Measurements from ENCODE around the gene WNT1.

WNT1 gene

DNA sequence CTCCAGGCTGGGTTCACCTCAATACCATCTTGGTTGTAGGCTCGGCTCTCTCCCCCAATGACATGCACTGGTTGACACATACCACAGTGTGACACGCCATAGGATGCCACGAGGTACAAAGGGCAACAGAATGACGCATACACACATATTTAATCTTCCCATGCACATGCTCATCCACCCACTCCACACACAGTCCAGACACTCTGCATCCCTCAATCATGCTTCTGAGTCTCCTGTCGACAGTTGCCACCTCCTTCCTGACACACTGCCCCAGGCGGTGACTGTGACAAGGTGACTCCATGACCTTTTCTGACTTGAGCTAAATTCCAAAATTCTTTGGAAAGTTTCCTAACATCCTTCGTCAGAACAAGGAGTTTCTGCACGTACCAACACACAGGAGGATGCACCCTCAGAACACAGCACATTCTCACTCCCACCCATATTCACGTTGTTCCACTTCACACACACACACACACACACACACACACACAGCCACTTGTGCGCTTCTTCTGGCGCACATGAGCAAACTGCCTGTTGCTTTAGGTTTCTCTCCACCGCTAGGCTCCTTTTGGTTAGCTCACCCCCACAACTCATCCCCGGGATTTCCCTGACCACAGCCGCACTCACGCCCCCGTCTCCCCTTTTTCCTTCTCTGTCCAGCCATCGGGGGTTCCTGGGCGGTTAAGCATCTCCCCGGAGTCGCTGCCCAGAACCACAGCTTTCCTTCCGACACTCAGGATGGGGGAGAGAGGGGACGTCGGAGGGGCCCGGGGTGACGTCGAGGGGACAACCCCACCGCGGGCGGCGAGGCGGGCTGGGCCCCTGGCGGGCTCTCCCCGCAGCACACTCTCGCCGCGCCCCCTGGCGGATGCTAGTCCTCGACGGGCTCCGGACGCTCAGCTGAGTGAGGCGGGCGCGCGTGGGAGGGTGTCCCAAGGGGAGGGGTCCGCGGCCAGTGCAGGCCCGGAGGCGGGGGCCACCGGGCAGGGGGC lies 536 bp upstream of the WNT1 start:
- CTCF ChIA-PET: interaction anchor here (0.6 to 16.4 kb wide), 30 partner anchors 9 to 159 kb away, joined by 3 to 417 read pairs (median 6); partner anchors contain the start of genes ARF3, DDN, DDX23 and DHH
- TF ChIP-seq, protein P1, sequence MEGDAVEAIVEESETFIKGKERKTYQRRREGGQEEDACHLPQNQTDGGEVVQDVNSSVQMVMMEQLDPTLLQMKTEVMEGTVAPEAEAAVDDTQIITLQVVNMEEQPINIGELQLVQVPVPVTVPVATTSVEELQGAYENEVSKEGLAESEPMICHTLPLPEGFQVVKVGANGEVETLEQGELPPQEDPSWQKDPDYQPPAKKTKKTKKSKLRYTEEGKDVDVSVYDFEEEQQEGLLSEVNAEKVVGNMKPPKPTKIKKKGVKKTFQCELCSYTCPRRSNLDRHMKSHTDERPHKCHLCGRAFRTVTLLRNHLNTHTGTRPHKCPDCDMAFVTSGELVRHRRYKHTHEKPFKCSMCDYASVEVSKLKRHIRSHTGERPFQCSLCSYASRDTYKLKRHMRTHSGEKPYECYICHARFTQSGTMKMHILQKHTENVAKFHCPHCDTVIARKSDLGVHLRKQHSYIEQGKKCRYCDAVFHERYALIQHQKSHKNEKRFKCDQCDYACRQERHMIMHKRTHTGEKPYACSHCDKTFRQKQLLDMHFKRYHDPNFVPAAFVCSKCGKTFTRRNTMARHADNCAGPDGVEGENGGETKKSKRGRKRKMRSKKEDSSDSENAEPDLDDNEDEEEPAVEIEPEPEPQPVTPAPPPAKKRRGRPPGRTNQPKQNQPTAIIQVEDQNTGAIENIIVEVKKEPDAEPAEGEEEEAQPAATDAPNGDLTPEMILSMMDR (IDR thresholded peaks at IDR 0.05; ENCODE audit: control extremely low read depth, extremely low read depth, low read depth, missing control alignments): peak; percentile 72
- DNase-seq (ENCODE audit: extremely low spot score): peak; percentile 87
- POLR2A ChIA-PET: no interaction called here

DNA sequence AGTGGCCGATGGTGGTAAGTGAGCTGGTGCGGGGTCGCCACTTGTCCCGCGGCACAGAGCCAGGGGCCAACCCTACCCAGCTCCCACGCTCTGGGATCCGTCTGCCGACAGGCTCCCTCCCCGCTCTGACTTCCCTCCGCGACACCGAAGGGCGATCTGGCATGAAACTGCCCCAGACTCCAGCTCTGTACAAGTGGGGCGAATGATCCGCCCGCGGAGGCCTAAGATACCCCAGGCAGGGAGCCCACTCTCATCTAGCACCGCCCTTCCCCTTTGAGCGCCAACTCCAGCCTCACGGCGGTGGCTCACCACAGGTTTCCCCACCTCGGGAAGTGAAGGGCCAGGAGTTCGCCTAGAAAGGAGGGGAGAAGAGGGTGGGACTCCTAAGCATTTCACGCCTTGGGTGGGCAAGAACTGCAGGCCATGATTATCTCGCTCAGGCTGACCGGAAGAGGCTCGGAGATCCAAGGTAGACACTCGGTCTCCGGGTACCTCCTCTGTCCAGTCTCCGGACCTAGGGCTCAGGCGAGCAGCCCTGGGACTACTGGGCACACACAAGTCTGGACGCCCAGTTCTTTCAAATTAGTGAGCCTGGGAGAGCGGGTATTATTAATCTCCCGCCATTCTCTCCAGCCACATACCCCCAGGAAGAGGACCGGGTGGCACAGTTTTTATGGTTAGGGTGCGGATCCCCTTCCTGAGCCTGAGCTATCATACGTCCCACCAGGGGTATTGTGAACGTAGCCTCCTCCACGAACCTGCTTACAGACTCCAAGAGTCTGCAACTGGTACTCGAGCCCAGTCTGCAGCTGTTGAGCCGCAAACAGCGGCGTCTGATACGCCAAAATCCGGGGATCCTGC lies 849 bp downstream of the WNT1 start:
- DNase-seq (ENCODE audit: extremely low spot score): no peak
- ChIA-PET POLR2A (interaction anchor here (0.7 kb wide), 1 partner anchor 152 kb away, joined by 3 read pairs; no protein-coding TSS in a partner anchor), CTCF (interaction anchor here (1.0 to 16.4 kb wide), 18 partner anchors 8 to 126 kb away, joined by 3 to 417 read pairs (median 6); partner anchors contain the start of genes ARF3, DDN, DDX23 and DHH)
- TF ChIP-seq, protein P1 (IDR thresholded peaks at IDR 0.05; ENCODE audit: control extremely low read depth, extremely low read depth, low read depth, missing control alignments): no peak

DNA sequence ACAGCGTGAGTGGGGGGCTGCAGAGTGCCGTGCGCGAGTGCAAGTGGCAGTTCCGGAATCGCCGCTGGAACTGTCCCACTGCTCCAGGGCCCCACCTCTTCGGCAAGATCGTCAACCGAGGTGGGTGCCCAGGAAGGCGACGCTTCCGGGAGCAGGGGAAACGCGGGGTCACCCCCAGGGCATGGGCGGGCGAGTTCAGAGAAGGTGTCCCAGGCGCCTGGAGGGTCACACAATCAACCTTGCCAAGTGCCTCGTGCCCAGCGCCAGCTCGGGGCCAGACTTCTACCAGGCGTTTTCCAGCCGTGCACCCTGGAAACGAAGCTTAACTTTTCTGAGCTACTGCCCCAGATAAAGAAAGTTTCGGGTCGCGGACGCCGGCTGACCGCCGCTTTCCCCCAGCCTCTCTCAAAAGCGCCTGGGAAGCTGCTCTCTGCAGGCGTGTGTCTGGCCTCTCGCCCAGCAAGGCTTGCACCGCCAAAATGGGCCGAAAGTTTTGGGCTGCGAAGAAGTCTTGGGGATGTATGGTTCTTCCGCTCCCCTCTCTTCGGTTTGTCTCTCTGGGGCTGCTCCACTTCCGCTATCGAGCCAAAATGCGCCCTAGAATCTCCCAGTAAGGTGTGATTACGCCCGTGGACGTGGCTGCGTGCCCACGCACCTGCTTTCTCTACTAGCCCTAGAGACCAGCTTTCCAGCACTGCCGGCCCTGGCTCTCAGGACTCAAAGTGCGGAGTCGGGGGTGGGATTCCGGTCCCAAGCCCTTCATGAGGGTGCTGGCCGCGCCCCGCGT lies 1.7 kb downstream of the WNT1 start:
- peak; percentile 55 for DNase-seq (ENCODE audit: extremely low spot score)
- POLR2A ChIA-PET: interaction anchor here (0.7 to 1.4 kb wide), 2 partner anchors 114 to 151 kb away, joined by 3 to 4 read pairs; partner anchors contain the start of gene RND1
- TF ChIP-seq, protein P1 (IDR thresholded peaks at IDR 0.05; ENCODE audit: control extremely low read depth, extremely low read depth, low read depth, missing control alignments): no peak
- CTCF ChIA-PET: interaction anchor here (1.3 to 16.4 kb wide), 11 partner anchors 7 to 127 kb away, joined by 3 to 417 read pairs (median 23); partner anchors contain the start of genes DDN, DDX23, FKBP11 and WNT10B

DNA sequence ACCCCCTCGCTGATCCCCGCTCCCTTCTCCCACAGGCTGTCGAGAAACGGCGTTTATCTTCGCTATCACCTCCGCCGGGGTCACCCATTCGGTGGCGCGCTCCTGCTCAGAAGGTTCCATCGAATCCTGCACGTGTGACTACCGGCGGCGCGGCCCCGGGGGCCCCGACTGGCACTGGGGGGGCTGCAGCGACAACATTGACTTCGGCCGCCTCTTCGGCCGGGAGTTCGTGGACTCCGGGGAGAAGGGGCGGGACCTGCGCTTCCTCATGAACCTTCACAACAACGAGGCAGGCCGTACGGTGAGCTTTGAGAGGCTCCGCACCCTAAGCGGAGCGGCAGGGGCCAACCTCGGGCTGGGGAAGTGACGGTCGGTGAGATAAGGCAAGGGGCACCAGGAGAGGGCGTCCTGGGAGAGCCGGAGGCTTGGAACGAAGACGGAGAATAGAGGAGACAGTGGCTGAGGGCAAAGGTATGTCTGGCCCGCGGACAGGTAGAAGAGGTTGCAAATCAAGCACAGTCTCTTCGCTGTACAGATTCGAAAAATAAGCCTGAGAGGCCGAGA lies 2.3 kb downstream of the WNT1 start:
- TF ChIP-seq, protein P1 (IDR thresholded peaks at IDR 0.05; ENCODE audit: control extremely low read depth, extremely low read depth, low read depth, missing control alignments): no peak
- POLR2A ChIA-PET: interaction anchor here (1.0 to 1.4 kb wide), 2 partner anchors 19 to 115 kb away, joined by 4 read pairs; partner anchors contain the start of genes DDN and RND1
- CTCF ChIA-PET: interaction anchor here (1.4 to 16.4 kb wide), 7 partner anchors 6 to 128 kb away, joined by 3 to 417 read pairs (median 40); partner anchors contain the start of genes DDN, DDX23, FKBP11 and WNT10B
- DNase-seq (ENCODE audit: extremely low spot score): peak; percentile 47

DNA sequence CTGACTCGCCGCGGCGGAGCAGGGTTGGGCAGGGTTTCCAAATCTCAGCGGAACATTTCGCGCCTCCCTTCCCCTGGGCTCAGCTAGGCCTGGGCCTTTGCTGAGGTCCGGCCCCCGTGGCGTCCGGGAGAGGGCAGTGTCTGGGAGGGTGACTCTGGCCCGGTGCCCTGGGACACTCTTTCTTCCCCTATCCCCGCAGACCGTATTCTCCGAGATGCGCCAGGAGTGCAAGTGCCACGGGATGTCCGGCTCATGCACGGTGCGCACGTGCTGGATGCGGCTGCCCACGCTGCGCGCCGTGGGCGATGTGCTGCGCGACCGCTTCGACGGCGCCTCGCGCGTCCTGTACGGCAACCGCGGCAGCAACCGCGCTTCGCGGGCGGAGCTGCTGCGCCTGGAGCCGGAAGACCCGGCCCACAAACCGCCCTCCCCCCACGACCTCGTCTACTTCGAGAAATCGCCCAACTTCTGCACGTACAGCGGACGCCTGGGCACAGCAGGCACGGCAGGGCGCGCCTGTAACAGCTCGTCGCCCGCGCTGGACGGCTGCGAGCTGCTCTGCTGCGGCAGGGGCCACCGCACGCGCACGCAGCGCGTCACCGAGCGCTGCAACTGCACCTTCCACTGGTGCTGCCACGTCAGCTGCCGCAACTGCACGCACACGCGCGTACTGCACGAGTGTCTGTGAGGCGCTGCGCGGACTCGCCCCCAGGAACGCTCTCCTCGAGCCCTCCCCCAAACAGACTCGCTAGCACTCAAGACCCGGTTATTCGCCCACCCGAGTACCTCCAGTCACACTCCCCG lies 3.0 kb downstream of the WNT1 start:
- DNase-seq (ENCODE audit: extremely low spot score): peak; percentile 49
- ChIA-PET POLR2A (interaction anchor here (1.0 to 1.4 kb wide), 2 partner anchors 18 to 116 kb away, joined by 4 read pairs; partner anchors contain the start of genes DDN and RND1), CTCF (interaction anchor here (3.7 to 16.4 kb wide), 6 partner anchors 6 to 128 kb away, joined by 15 to 417 read pairs (median 74); partner anchors contain the start of genes DDN, FKBP11 and WNT10B)
- TF ChIP-seq, protein P1 (IDR thresholded peaks at IDR 0.05; ENCODE audit: control extremely low read depth, extremely low read depth, low read depth, missing control alignments): peak; percentile 30

Measured in GM10248 (cell line).